Measurements from ENCODE around the gene SLC22A12.
"Not testable (repeated sequence)": the region's sequence is repeated elsewhere in the genome, so short reads cannot be mapped to it uniquely, and the experiment has no call there.

The SLC22A12 gene

DNA sequence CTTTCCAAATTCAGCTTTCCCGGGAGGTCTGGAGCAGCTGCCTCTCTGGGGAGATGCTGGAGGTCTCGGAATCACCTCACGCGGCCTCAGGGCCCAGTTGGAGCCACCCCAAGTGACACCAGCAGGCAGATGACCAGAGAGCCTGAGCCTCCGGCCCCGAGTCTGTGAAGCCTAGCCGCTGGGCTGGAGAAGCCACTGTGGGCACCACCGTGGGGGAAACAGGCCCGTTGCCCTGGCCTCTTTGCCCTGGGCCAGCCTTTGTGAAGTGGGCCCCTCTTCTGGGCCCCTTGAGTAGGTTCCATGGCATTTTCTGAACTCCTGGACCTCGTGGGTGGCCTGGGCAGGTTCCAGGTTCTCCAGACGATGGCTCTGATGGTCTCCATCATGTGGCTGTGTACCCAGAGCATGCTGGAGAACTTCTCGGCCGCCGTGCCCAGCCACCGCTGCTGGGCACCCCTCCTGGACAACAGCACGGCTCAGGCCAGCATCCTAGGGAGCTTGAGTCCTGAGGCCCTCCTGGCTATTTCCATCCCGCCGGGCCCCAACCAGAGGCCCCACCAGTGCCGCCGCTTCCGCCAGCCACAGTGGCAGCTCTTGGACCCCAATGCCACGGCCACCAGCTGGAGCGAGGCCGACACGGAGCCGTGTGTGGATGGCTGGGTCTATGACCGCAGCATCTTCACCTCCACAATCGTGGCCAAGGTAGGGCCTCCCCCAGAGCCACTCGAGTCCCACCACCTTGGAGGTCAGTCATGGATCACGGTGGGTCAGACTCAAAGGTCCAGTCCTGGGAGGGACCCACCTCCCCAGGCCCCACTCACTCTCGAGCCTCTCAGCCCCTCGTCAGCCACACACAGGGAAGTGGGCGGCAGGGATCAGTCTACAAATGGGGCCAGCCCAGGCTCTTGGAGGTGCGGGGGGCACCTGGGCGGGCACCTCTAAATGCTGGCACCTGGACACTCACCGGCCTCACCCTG lies 525 bp downstream of the SLC22A12 start:
- FAIRE-seq: no peak

- FAIRE-seq: no peak
Observed at GRCh38 chr11:64592234-64592615, 1.2 kb downstream of the SLC22A12 start.

GRCh38 chr11:64592656-64593055 lies 1.6 kb downstream of the SLC22A12 start:
- no peak for FAIRE-seq

DNA sequence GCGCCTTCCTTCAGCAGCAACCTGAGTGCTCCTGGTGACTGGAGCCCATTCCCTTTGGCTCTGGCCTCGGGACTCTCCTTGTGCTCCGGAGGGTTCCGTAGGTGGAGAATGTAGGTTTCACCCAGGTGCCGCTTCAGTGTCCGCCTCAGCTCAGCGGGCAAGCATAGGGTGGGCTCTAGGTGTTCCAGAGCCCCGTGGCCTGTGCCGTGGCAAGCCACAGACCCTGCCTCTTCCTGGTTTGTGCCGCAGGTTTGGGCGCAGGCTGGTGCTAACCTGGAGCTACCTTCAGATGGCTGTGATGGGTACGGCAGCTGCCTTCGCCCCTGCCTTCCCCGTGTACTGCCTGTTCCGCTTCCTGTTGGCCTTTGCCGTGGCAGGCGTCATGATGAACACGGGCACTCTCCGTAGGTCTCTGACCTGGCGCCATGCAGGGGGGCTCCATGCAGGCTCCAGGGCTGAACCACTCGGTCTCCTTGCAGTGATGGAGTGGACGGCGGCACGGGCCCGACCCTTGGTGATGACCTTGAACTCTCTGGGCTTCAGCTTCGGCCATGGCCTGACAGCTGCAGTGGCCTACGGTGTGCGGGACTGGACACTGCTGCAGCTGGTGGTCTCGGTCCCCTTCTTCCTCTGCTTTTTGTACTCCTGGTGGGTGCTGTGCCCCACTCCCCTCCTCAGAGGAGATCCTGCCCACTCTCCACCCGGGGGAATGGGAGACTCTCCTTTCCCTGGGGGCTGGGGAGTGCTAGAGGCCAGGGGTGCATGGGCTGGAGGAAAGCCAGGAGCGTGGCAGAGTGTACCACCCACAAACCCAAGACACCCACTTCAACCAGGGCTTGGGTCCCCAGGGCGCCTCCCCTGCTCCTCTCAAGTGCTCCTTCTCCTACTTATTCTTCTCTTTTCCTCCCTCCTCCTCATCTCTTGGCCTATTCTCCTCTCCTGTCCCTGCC lies 2.4 kb downstream of the SLC22A12 start:
- no peak for FAIRE-seq

DNA sequence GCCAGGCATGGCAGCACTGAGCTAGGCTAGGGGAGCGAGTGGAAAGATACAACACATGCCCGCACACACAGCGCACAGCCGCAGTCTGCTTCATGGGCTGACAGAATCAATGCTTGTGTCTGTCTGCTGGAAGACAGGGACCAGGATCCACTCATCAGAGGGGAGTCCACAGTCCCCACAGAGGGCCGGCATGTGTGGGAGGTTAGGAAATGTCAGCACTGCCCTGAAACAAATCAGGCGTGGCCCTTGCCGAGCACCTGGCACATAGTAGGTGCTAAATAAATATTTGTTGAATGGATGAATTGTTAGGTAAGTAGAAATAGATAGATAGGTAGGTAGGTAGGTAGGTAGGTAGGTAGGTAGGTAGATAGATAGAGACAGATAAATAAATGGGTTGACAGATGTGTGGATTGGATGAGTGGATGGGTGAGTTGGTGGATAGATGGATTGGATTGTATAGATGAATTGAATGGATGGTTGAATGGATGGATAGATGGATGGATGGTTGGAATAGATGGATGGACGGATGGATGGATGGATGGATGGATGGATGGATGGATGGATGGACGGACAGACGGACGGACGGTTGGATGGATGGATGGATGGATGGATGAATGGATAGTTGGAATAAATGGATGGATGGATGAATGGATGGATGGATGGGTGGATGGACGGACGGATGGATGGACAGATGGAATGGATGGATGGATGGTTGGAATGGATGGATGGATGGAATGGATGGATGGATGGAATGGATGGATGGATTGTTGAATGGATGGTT lies 3.3 kb downstream of the SLC22A12 start:
- no peak for FAIRE-seq

GRCh38 chr11:64595922-64596321 lies 4.9 kb downstream of the SLC22A12 start:
- not testable (repeated sequence) for FAIRE-seq

GRCh38 chr11:64597671-64598101 lies 6.7 kb downstream of the SLC22A12 start:
- FAIRE-seq: no peak

DNA sequence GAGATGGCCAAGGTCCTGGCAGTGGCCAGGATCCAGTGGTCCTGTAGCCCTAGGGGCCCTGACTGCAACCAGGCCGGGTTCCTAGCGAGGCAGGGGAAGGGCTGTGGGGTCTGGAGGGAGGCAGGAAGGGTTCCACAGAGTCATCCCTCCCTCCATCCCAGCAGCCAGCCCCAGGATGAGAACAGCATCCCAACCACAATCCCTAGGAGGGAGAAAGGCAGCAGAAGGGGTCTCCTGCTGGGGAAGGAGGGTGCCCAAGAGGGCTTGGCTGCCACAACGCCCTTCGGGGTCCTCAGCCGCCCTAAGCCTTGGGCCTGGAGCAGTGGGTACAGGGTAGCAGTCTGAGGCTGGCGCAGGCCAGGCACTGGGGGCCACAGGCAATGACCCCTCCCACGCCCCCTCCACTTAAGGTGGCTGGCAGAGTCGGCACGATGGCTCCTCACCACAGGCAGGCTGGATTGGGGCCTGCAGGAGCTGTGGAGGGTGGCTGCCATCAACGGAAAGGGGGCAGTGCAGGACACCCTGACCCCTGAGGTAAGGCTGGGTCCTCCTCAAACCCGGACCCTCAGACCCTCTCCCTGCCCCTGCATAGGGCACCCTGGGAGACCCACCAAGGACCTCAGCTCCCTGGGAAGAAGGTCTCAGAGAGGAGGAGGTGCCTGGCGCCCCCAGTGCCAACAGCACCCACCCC lies 7.2 kb downstream of the SLC22A12 start:
- no peak for FAIRE-seq

DNA sequence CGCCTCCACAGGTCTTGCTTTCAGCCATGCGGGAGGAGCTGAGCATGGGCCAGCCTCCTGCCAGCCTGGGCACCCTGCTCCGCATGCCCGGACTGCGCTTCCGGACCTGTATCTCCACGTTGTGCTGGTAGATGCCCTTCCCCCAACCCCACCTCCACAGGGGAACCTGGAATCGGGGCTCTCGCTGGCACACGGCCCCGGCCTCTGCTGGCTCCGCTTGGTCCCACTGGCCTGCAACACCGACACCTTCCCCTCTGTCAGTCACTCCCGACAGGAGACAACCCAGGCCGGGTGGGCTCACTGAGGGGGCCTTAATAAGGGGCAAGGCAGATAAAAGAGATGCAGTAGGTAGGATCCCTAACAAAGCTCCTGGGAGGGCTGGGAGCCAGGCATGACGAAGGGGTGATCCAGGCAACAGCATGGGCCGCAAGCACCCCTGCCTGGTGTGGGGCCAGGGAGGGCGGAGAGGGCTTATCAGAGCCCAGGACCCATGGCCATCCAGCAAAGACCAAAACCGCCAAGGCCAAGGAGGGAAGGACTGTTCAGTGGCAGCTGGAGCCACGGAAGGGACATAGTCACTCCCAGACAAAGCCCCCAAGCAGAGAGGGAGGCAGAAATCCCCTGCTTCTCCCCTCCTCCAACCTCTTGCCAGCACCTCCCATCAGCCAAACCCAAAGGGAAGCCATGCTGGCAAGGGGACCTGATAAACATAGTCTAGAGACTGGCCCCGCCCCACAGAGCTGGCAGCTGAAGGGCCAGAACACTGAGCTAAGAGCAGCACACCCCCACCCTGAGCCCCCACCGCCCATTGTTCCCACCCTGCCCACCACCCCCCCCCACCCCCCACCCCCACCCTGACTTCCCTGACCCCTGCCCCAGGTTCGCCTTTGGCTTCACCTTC lies 8.0 kb downstream of the SLC22A12 start:
- FAIRE-seq: no peak

DNA sequence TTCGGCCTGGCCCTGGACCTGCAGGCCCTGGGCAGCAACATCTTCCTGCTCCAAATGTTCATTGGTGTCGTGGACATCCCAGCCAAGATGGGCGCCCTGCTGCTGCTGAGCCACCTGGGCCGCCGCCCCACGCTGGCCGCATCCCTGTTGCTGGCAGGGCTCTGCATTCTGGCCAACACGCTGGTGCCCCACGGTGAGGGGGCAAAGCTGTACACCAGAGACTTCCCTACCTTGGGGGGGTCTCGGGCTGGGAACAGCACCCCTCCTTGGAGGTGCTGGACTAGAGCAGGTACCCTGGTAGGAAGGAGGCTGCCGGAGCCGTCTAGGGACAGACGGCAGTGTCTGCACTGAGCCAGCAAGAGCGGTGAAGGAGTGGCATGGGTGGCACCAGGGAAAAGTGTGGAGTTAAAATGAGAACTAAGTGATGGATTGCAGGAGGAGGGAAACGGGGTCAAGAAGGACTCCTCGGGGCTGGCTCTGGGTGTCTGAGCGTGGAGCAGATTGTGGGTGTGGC lies 8.7 kb downstream of the SLC22A12 start:
- no peak for FAIRE-seq

DNA sequence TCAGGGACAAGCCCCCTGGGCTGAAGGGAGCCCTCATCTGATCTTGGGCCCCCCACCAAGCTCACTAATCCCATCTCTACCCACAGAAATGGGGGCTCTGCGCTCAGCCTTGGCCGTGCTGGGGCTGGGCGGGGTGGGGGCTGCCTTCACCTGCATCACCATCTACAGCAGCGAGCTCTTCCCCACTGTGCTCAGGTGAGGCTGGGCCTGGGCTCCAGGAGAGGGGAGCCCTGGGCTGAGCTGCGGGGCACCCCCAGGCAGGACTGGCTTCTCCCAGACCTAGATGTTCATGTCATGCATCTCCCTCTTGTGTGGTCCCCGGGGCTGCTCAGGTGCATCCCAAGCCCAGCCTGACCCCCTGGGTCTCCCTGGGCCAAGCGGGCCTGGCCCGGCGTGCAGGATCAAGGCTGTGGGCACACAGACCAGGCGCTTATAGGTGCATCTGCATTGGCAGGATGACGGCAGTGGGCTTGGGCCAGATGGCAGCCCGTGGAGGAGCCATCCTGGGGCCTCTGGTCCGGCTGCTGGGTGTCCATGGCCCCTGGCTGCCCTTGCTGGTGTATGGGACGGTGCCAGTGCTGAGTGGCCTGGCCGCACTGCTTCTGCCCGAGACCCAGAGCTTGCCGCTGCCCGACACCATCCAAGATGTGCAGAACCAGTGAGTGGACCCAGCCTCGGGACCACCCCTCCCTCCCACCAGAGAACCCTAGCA lies 9.4 kb downstream of the SLC22A12 start:
- no peak for FAIRE-seq

DNA sequence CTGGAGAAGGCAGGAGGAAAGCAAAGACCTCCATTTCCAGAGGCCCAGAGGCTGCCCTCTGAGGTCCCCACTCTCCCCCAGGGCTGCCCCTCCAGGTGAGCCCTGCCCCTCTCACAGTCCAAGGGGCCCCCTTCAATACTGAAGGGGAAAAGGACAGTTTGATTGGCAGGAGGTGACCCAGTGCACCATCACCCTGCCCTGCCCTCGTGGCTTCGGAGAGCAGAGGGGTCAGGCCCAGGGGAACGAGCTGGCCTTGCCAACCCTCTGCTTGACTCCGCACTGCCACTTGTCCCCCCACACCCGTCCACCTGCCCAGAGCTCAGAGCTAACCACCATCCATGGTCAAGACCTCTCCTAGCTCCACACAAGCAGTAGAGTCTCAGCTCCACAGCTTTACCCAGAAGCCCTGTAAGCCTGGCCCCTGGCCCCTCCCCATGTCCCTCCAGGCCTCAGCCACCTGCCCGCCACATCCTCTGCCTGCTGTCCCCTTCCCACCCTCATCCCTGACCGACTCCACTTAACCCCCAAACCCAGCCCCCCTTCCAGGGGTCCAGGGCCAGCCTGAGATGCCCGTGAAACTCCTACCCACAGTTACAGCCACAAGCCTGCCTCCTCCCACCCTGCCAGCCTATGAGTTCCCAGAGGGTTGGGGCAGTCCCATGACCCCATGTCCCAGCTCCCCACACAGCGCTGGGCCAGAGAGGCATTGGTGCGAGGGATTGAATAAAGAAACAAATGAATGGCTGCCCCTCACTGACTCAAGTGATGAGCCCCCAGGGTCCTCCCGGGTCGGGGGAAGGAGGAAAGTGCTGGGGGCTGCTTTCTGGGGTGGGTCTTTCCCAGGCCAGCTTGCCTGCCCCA lies 10.8 kb downstream of the SLC22A12 start:
- FAIRE-seq: no peak

GRCh38 chr11:64602466-64603070 lies 11.5 kb downstream of the SLC22A12 start:
- no peak for FAIRE-seq

DNA sequence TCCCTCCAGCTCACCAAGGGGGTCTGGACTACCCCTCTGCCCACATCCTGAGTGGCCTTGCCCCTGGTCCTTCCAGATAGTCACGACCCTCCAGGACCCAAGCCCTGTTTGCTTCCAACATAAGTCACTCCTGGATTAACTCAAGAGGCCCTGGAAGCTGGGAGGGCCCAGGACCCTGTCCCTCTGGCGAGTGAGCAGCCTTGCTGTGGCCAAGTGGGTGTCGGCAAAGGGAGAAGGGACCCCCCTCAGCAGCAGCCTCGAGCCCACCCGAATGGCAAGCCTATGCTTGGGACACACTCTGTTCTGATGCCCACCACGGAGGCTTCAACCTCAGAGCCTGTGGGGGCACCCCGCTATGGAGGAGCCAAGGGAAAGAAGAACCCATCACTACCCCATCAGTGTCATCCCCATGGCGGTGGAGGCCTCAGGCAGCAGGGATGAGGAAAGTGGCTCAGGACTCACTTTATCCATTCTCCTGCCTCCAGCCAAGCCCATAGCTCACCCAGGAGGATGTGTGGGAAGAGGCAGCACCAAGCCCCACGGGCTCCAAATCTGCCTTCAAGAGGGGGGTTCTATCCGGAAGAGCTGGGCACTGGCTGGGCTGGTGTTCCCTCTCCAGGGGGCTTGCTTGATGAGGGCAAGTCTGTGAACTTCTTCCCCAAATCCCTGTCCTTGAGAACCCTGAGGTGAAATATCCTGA lies 12.5 kb downstream of the SLC22A12 start:
- no peak for FAIRE-seq

- no peak for FAIRE-seq
Observed at GRCh38 chr11:64604458-64605243, 13.6 kb downstream of the SLC22A12 start.

- FAIRE-seq: no peak
Observed at GRCh38 chr11:64605244-64605560, 14.2 kb downstream of the SLC22A12 start.
